GM18502 (cell line): Measurements from ENCODE around the gene KRT78.
"Not testable (repeated sequence)": the region's sequence is repeated elsewhere in the genome, so short reads cannot be mapped to it uniquely, and the experiment has no call there.

Source experiments
- ATAC-seq: cut with Tn5 transposase; IDR thresholded peaks from one replicate; pipeline ENCODE4 v1.9.1; 2021; ENCODE audit warnings: mild to moderate bottlenecking; ENCODE audit not compliant: unreplicated experiment, poor library complexity

The KRT78 gene

GRCh38 chr12:52848661-52849255, at the start of gene KRT78:
TSS of gene KRT78 (minus strand) at chr12:52848994. CDS start at chr12:52848930, 64 bp downstream.
- no peak for ATAC-seq

- no peak for ATAC-seq
Measured at GRCh38 chr12:52896190-52897100, 47.7 kb upstream of the KRT78 start.

GRCh38 chr12:52895726-52896189, 47.0 kb upstream of the KRT78 start:
- ATAC-seq = no peak

GRCh38 chr12:52892974-52893373, 44.2 kb upstream of the KRT78 start:
- ATAC-seq = no peak

GRCh38 chr12:52892207-52892852, 43.5 kb upstream of the KRT78 start:
- no peak for ATAC-seq

GRCh38 chr12:52891044-52891443, 42.2 kb upstream of the KRT78 start:
- no peak for ATAC-seq

- ATAC-seq = no peak
Measured at GRCh38 chr12:52890417-52890816, 41.6 kb upstream of the KRT78 start.

- no peak for ATAC-seq
Measured at GRCh38 chr12:52884526-52885293, 35.9 kb upstream of the KRT78 start.

- ATAC-seq = not testable (repeated sequence)
Measured at GRCh38 chr12:52880499-52880898, 31.7 kb upstream of the KRT78 start.

- no peak for ATAC-seq
Measured at GRCh38 chr12:52879394-52880351, 30.9 kb upstream of the KRT78 start.

- ATAC-seq = no peak
Measured at GRCh38 chr12:52878507-52879393, 30.0 kb upstream of the KRT78 start.

GRCh38 chr12:52877242-52877641, 28.4 kb upstream of the KRT78 start:
- no peak for ATAC-seq

- no peak for ATAC-seq
Measured at GRCh38 chr12:52876372-52876771, 27.6 kb upstream of the KRT78 start.

GRCh38 chr12:52874573-52875435, 26.0 kb upstream of the KRT78 start:
- ATAC-seq = no peak

- ATAC-seq = peak; percentile 60
Measured at GRCh38 chr12:52873832-52874572, 25.2 kb upstream of the KRT78 start.

GRCh38 chr12:52873513-52873831, 24.7 kb upstream of the KRT78 start:
- no peak for ATAC-seq
